KMS-11 (cell line): ENCODE measurements around the gene EEFSEC.

ENCODE experiments used
- H2AFZ ChIP-seq: fragments of 200-600 bp; sonication (generic); 2 replicates; pipeline ENCODE4 v1.6.1; 2016; ENCODE audit warnings: antibody characterized with exemption, mixed run types, low read depth
- H3K27ac ChIP-seq: fragments of 200-600 bp; sonication (generic); 2 replicates; pipeline ENCODE4 v1.6.1; 2016; ENCODE audit warnings: mild to moderate bottlenecking, mixed run types
- H3K27me3 ChIP-seq: fragments of 200-600 bp; sonication (generic); 2 replicates; pipeline ENCODE4 v1.6.1; 2017; ENCODE audit warnings: mild to moderate bottlenecking, low read depth, mixed run types, moderate library complexity; ENCODE audit not compliant: insufficient read depth
- H3K36me3 ChIP-seq: fragments of 200-600 bp; sonication (generic); 2 replicates; pipeline ENCODE4 v1.6.1; 2017; ENCODE audit warnings: mild to moderate bottlenecking, mixed run types; ENCODE audit not compliant: insufficient read depth
- H3K4me1 ChIP-seq: fragments of 200-600 bp; sonication (generic); 2 replicates; pipeline ENCODE4 v1.6.1; 2016; ENCODE audit warnings: mild to moderate bottlenecking, low read depth, mixed run types; ENCODE audit not compliant: poor library complexity, severe bottlenecking
- H3K4me2 ChIP-seq: fragments of 200-600 bp; sonication (generic); 2 replicates; pipeline ENCODE4 v1.7.0; 2016; ENCODE audit warnings: mild to moderate bottlenecking, mixed run types
- H3K4me3 ChIP-seq: fragments of 200-600 bp; sonication (generic); IDR thresholded peaks from 2 replicates; pipeline ENCODE4 v1.6.1; 2017; ENCODE audit warnings: low read depth, low read length, mixed read lengths; ENCODE audit not compliant: insufficient read depth
- H3K79me2 ChIP-seq: fragments of 200-600 bp; sonication (generic); 2 replicates; pipeline ENCODE4 v1.6.1; 2016; ENCODE audit warnings: low read depth, mixed run types; ENCODE audit not compliant: insufficient read depth
- H3K9ac ChIP-seq: fragments of 200-600 bp; sonication (generic); 2 replicates; pipeline ENCODE4 v1.6.1; 2016; ENCODE audit warnings: mild to moderate bottlenecking, mixed run types
- H4K20me1 ChIP-seq: fragments of 200-600 bp; sonication (generic); 2 replicates; pipeline ENCODE4 v1.6.1; 2016; ENCODE audit warnings: mild to moderate bottlenecking, mixed run types; ENCODE audit not compliant: insufficient read depth
- CTCF ChIP-seq: fragments of 200-600 bp; sonication (generic); conservative IDR thresholded peaks from 2 replicates; pipeline ENCODE4 v1.6.1; 2017; ENCODE audit warnings: low read depth, mild to moderate bottlenecking, antibody characterized with exemption, low read length, moderate library complexity, mixed read lengths

The EEFSEC gene

GRCh38 chr3:128173200-128173599 is 19.9 kb downstream of the EEFSEC start:
- H3K79me2 ChIP-seq, result peaks cover 26% of the 10 kb centered on the region; the same call in 1 of the 2 replicates
- no peaks in the 10 kb centered on the region; the same call in 1 of the 2 replicates for H4K20me1 ChIP-seq
- TF ChIP-seq CTCF, result no peak

GRCh38 chr3:128173849-128174248 is 20.6 kb downstream of the EEFSEC start:
- Histone ChIP-seq H2AFZ (no peak overlapping the region), H3K27ac (no peak overlapping the region), H3K4me2 (no peak overlapping the region), H3K36me3 (no peaks in the 10 kb centered on the region), H3K27me3 (no peaks in the 10 kb centered on the region), H3K4me1 (peaks cover 6% of the 10 kb centered on the region), H3K4me3 (no peak overlapping the region), H4K20me1 (no peaks in the 10 kb centered on the region; the same call in 1 of the 2 replicates), H3K9ac (no peak overlapping the region), H3K79me2 (peaks cover 23% of the 10 kb centered on the region; the same call in 1 of the 2 replicates)
- TF ChIP-seq CTCF, result no peak

More at GRCh38 chr3:128173200-128173599, 19.9 kb downstream of the EEFSEC start:
- H3K27me3 ChIP-seq, result no peaks in the 10 kb centered on the region
- H3K27ac ChIP-seq, result no peak overlapping the region
- no peaks in the 10 kb centered on the region for H3K36me3 ChIP-seq
- no peak overlapping the region for H3K4me2 ChIP-seq
- no peak overlapping the region for H3K9ac ChIP-seq
- no peak overlapping the region for H2AFZ ChIP-seq
- H3K4me1 ChIP-seq, result peaks cover 5% of the 10 kb centered on the region
- H3K4me3 ChIP-seq, result no peak overlapping the region

- no peaks in the 10 kb centered on the region; the same call in 1 of the 2 replicates for H4K20me1 ChIP-seq
- peaks cover 6% of the 10 kb centered on the region for H3K4me1 ChIP-seq
- H3K36me3 ChIP-seq, result no peaks in the 10 kb centered on the region
- peaks cover 23% of the 10 kb centered on the region; the same call in 1 of the 2 replicates for H3K79me2 ChIP-seq
- TF ChIP-seq CTCF, result no peak
- H3K4me2 ChIP-seq, result no peak overlapping the region
- H2AFZ ChIP-seq, result no peak overlapping the region
- no peak overlapping the region for H3K4me3 ChIP-seq
- no peak overlapping the region for H3K27ac ChIP-seq
- no peaks in the 10 kb centered on the region for H3K27me3 ChIP-seq
- H3K9ac ChIP-seq, result no peak overlapping the region
Measured at GRCh38 chr3:128174675-128175590, 21.7 kb downstream of the EEFSEC start.

- Histone ChIP-seq H3K79me2 (peaks cover 23% of the 10 kb centered on the region; the same call in 1 of the 2 replicates), H2AFZ (no peak overlapping the region), H3K36me3 (no peaks in the 10 kb centered on the region), H3K4me3 (no peak overlapping the region), H3K9ac (no peak overlapping the region), H3K27me3 (no peaks in the 10 kb centered on the region), H4K20me1 (no peaks in the 10 kb centered on the region; the same call in 1 of the 2 replicates), H3K27ac (no peak overlapping the region), H3K4me1 (peaks cover 6% of the 10 kb centered on the region), H3K4me2 (no peak overlapping the region)
- TF ChIP-seq CTCF, result no peak
Measured at GRCh38 chr3:128175768-128176167, 22.5 kb downstream of the EEFSEC start.
